WI38 (cell line): Measurements from ENCODE around the gene SPOCK1.

Experiments
- H3K4me3 ChIP-seq: 2 replicates; pipeline ENCODE4 v1.5.1; 2011; ENCODE audit warnings: low read depth, mild to moderate bottlenecking, control low read depth, low read length
- TF ChIP-seq, protein P1 (sequence below): IDR thresholded peaks from 2 replicates; pipeline ENCODE4 v1.5.1; 2012; ENCODE audit warnings: low read depth, mild to moderate bottlenecking, control low read depth, low read length

Gene SPOCK1

DNA sequence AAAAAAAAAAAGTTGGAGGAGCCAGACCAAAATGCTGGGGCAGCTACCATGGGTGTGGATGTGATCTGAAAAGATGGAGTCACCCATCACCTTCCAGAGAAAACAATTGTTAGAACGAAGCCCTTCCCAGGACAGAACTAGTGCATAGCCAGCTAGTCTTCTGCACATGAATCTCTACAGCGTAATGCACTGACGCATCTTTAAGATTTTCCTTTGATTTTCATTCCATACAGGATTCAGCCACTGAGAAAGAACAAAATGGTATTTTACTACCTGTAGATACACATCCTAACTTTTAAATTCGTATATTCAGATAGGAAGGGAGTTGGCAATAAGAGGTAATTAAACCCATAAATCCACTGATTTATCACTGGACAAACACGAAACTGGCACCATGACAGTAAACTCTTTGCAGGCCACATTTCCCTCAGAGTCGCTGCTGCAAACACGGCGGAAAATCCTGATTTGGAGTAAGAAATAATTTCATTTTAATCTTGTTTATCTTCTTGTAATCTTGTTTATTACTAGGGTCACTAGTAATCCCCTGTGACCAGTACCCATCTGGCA lies 206.6 kb downstream of the SPOCK1 start:
- H3K4me3 ChIP-seq = no peak overlapping the region
- TF ChIP-seq, protein P1, sequence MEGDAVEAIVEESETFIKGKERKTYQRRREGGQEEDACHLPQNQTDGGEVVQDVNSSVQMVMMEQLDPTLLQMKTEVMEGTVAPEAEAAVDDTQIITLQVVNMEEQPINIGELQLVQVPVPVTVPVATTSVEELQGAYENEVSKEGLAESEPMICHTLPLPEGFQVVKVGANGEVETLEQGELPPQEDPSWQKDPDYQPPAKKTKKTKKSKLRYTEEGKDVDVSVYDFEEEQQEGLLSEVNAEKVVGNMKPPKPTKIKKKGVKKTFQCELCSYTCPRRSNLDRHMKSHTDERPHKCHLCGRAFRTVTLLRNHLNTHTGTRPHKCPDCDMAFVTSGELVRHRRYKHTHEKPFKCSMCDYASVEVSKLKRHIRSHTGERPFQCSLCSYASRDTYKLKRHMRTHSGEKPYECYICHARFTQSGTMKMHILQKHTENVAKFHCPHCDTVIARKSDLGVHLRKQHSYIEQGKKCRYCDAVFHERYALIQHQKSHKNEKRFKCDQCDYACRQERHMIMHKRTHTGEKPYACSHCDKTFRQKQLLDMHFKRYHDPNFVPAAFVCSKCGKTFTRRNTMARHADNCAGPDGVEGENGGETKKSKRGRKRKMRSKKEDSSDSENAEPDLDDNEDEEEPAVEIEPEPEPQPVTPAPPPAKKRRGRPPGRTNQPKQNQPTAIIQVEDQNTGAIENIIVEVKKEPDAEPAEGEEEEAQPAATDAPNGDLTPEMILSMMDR = no peak

DNA sequence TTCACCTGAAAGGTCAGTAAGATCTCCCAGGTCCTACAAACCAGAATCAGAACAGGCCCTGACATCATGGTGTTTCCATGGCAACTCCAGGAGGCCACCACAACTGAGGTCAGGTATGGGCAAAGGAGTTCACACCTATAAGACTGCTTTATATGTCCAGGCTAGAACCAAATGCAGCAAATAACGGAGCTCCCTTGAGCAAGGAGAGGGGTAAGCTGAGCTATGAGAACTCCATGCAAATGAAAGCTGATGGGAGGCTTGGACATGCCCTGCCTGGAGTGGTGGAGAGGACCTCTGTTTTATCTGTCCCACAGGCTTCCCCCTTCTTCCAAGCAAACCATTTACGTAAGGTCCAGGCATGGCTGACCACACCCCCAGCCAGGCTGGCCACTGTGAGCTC lies 207.7 kb downstream of the SPOCK1 start:
- no peak overlapping the region for H3K4me3 ChIP-seq
- TF ChIP-seq, protein P1 = no peak

DNA sequence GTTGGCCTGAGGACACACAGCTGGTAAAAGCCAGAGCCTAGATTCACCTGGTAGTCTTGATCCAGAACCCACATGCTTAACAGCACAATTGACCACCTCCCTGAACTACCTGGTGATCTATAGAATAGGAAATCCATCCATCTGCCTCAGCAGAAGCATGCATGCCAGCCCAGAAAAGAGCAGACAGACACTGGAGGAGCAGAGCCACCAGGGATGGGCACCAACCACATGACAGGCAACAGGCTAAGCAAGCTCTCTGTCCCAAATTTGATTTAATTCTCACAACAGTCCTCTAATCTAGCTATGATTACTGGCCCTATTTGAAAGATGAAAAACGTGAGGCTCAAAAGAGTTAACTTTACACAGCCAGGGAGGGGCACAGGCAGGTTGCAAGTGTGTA lies 208.1 kb downstream of the SPOCK1 start:
- no peak overlapping the region for H3K4me3 ChIP-seq
- TF ChIP-seq, protein P1 = no peak

DNA sequence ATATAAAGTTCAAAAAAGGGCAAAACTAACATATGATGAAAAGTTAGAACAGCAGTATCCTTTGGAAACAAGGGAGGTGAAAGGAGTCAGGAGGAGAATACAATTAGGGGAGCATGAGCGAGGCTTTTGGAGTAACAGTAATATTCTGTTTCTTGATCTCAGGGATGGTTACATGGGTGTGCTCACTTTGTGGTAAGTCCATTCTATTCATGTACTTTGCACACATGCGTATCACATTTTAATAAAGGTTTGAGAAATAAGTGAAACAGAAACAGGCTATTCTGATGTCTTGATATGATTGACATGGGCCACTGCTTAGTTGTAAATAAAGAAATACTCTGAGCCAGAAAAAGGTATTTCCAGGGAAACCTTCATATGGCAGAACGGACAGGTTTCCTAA lies 208.8 kb downstream of the SPOCK1 start:
- TF ChIP-seq, protein P1 = no peak
- H3K4me3 ChIP-seq = no peak overlapping the region

DNA sequence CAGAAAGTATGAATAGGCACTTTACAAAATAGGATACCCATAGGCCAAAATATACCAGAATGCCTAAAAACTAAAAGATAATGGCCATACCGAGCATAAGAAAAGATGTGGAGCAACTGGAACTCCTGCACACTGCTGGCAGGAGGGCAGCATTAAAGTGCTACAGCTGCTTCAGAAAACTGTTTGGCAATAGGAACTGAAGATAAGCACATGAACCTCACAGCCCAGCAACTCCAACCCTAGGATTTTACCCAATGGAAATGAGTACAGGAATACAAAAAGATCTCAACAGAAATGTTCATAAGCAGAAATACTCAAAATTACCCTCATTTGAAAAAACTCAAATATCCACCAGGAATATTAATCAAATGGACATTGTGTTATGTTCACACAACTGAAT lies 209.3 kb downstream of the SPOCK1 start:
- TF ChIP-seq, protein P1 = no peak
- no peak overlapping the region for H3K4me3 ChIP-seq

DNA sequence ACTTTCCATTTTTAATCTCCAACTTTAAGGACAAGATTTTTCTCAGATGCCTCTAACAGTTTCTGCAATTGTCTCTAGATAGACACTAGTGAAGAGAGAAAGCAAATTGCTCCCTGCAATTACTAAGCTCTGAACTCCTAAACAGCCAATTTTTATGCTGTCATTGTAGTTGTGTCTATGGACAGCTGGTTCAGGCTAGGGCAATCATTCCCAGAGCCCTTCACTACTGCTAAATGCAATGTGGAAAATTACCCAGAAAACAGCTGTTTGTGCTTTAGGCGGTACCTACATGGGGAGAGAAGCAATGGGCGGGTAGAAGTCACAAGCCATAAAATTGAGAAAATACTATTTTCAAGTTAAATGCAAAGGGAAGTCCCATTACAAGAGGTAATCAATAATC lies 211.6 kb downstream of the SPOCK1 start:
- no peak overlapping the region for H3K4me3 ChIP-seq
- TF ChIP-seq, protein P1 = no peak

DNA sequence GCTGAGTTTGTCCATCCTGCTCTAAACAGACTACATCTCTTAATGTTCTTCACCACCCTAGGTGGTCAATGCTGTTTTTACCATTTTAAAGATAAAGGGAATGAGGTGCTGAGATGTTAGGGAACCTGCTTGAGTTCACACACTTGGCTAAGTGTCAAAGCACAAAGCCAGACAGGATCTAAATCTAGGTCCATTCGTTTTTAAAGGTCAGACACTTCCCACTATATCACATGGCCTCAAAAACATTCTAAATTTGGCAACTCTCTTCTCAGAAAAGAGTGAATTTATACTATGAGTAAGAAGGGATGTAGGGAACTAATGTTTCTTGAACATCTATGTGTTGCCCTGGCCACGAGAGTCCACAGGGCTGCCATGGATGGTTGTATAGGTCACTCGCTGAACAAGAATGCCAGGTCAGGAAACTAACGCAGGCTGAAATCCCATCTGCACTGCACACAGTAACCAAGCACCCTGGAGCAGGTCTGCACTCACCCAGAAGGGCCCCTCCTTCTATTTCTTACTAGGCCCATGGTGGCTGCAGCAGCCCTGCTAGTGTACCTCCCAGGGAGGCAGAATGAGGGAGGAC lies 213.0 kb downstream of the SPOCK1 start:
- TF ChIP-seq, protein P1 = no peak
- H3K4me3 ChIP-seq = no peak overlapping the region
